Nephron (organoid): Measurements from ENCODE around the gene MAST2.
"Not testable (repeated sequence)": the region's sequence is repeated elsewhere in the genome, so short reads cannot be mapped to it uniquely, and the experiment has no call there.

ENCODE experiments used
- H3K27ac Mint-ChIP-seq, 3 experiments: 2 replicates each; pipeline ENCODE4 v1.8.0; 2020; ENCODE audit warnings: mixed read lengths in 3 of 3, mild to moderate bottlenecking in 2 of 3, moderate library complexity in 1 of 3
- H3K27me3 Mint-ChIP-seq: 2 replicates; pipeline ENCODE4 v1.8.0; 2021; ENCODE audit warnings: low read depth, mild to moderate bottlenecking, moderate library complexity, mixed read lengths
- H3K36me3 Mint-ChIP-seq: 2 replicates; pipeline ENCODE4 v1.8.0; 2020; ENCODE audit warnings: low read depth, mixed read lengths
- H3K4me1 Mint-ChIP-seq: 2 replicates; pipeline ENCODE4 v1.8.0; 2020; ENCODE audit warnings: mixed read lengths
- H3K4me3 Mint-ChIP-seq, 3 experiments: 2 replicates each; pipeline ENCODE4 v1.8.0; 2020; ENCODE audit warnings: mild to moderate bottlenecking in 3 of 3, mixed read lengths in 3 of 3, moderate library complexity in 2 of 3
- H3K9me3 Mint-ChIP-seq: 2 replicates; pipeline ENCODE4 v1.8.0; 2020; ENCODE audit warnings: mixed read lengths
- CTCF ChIP-seq, 3 experiments: fragments of 200-600 bp; sonication (generic); IDR thresholded peaks; one replicate each; pipeline ENCODE4 v1.5.0; 2021; ENCODE audit warnings: antibody characterized with exemption in 3 of 3; ENCODE audit not compliant: unreplicated experiment in 3 of 3

MAST2 gene

GRCh38 chr1:45802343-45803298 lies 791 bp upstream of the MAST2 start:
- no peaks in the 10 kb centered on the region for H3K9me3 Mint-ChIP-seq
- H3K36me3 Mint-ChIP-seq: peaks cover 5% of the 10 kb centered on the region
- TF ChIP-seq CTCF (IDR thresholded peaks at IDR 0.05; ENCODE audit: unreplicated experiment in 3 of 3): no peak

GRCh38 chr1:45803781-45804668 lies 613 bp downstream of the MAST2 start:
- not testable (repeated sequence) for H3K9me3 Mint-ChIP-seq, H3K27me3 Mint-ChIP-seq
- Mint-ChIP-seq H3K4me1 (peaks cover 42% of the 10 kb centered on the region), H3K4me3 (peak overlapping the region; percentile 94 to 99 (median 99)), H3K27ac (peak overlapping the region; percentile 73 to 88 (median 88)), H3K36me3 (peaks cover 16% of the 10 kb centered on the region)

More at GRCh38 chr1:45802343-45803298, 791 bp upstream of the MAST2 start:
- Mint-ChIP-seq H3K4me3 (peak overlapping the region; percentile 84 to 94 (median 90)), H3K27me3 (peaks cover 4% of the 10 kb centered on the region), H3K27ac (peak overlapping the region; percentile 70 to 89 (median 79)), H3K4me1 (peaks cover 42% of the 10 kb centered on the region)

GRCh38 chr1:45804669-45804969 lies 1.2 kb downstream of the MAST2 start:
- no peaks in the 10 kb centered on the region for H3K9me3 Mint-ChIP-seq
- peaks cover 4% of the 10 kb centered on the region for H3K27me3 Mint-ChIP-seq
- peak overlapping the region; percentile 94 to 99 (median 99) for H3K4me3 Mint-ChIP-seq
- peaks cover 42% of the 10 kb centered on the region for H3K4me1 Mint-ChIP-seq
- H3K36me3 Mint-ChIP-seq: peaks cover 16% of the 10 kb centered on the region
- H3K27ac Mint-ChIP-seq: peak overlapping the region; percentile 73 to 88 (median 88)
- no peak for TF ChIP-seq CTCF (IDR thresholded peaks at IDR 0.05; ENCODE audit: unreplicated experiment in 3 of 3)

GRCh38 chr1:45806129-45806528 lies 2.7 kb downstream of the MAST2 start:
- no peak overlapping the region for H3K27ac Mint-ChIP-seq
- peak overlapping the region; percentile 35 to 94 (median 82) for H3K4me3 Mint-ChIP-seq
- peaks cover 22% of the 10 kb centered on the region for H3K36me3 Mint-ChIP-seq
- H3K9me3 Mint-ChIP-seq: no peaks in the 10 kb centered on the region
- peaks cover 42% of the 10 kb centered on the region for H3K4me1 Mint-ChIP-seq
- H3K27me3 Mint-ChIP-seq: peaks cover 4% of the 10 kb centered on the region
- no peak for TF ChIP-seq CTCF (IDR thresholded peaks at IDR 0.05; ENCODE audit: unreplicated experiment in 3 of 3)

- no peak overlapping the region for H3K27ac Mint-ChIP-seq
- H3K4me3 Mint-ChIP-seq: no peak overlapping the region
- no peaks in the 10 kb centered on the region for H3K9me3 Mint-ChIP-seq
- peaks cover 38% of the 10 kb centered on the region for H3K36me3 Mint-ChIP-seq
- H3K27me3 Mint-ChIP-seq: no peaks in the 10 kb centered on the region
- no peak for TF ChIP-seq CTCF (IDR thresholded peaks at IDR 0.05; ENCODE audit: unreplicated experiment in 3 of 3)
- peaks cover 17% of the 10 kb centered on the region for H3K4me1 Mint-ChIP-seq
Measured at GRCh38 chr1:45809761-45810160, 6.3 kb downstream of the MAST2 start.

GRCh38 chr1:45814776-45815175 lies 11.4 kb downstream of the MAST2 start:
- TF ChIP-seq CTCF (IDR thresholded peaks at IDR 0.05; ENCODE audit: unreplicated experiment in 3 of 3): no peak
- peaks cover 12% of the 10 kb centered on the region for H3K9me3 Mint-ChIP-seq
- H3K27ac Mint-ChIP-seq: no peak overlapping the region
- no peak overlapping the region for H3K4me3 Mint-ChIP-seq
- H3K4me1 Mint-ChIP-seq: no peaks in the 10 kb centered on the region
- peaks cover 59% of the 10 kb centered on the region for H3K36me3 Mint-ChIP-seq
- no peaks in the 10 kb centered on the region for H3K27me3 Mint-ChIP-seq
